ENCODE data around the gene ZBP1. TPM values are rescaled to one million over a fixed set of nuclear protein-coding genes. Genes with fewer than 3 reads are reported as not detected.
"Not testable (repeated sequence)": the region's sequence is repeated elsewhere in the genome, so short reads cannot be mapped to it uniquely, and the experiment has no call there.

The ZBP1 gene
- polyA plus RNA-seq, 1 of the 3 experiments (the other 2 are of a cell fraction), result not detected

- H3K4me1 ChIP-seq (ENCODE audit: control insufficient read depth in 1 of 2, insufficient read depth in 2 of 2, low read depth in 1 of 2, low read length in 1 of 2), result peaks cover 0 to 9% of the 10 kb centered on the region in 2 experiments; a peak in 1 of 4 replicates
- H3K9ac ChIP-seq, result no peak overlapping the region
- CTCF ChIA-PET, result interaction anchor here (1.2 to 4.5 kb wide), 4 partner anchors 16 to 580 kb away, joined by 3 to 20 read pairs (median 5); no protein-coding TSS in a partner anchor
- H4K20me1 ChIP-seq (ENCODE audit: insufficient read depth), result no peaks in the 10 kb centered on the region
- POLR2A ChIA-PET, result no interaction called here
- no peak overlapping the region for H3K27ac ChIP-seq (ENCODE audit: low read depth in 2 of 2, low read length in 1 of 2)
- no peaks in the 10 kb centered on the region for H3K36me3 ChIP-seq (replicated peaks in 1 of 2; ENCODE audit: control insufficient read depth in 1 of 2, insufficient read depth in 2 of 2, low read length in 1 of 2)
- H3K9me2 ChIP-seq, result no peaks in the 10 kb centered on the region
- no peaks in the 10 kb centered on the region for H3K9me3 ChIP-seq
- DNase-seq, result no peak
- no peaks in the 10 kb centered on the region for H3K27me3 ChIP-seq (ENCODE audit: insufficient read depth)
- H3K4me2 ChIP-seq, result no peak overlapping the region
- no peak overlapping the region for H3K4me3 ChIP-seq (ENCODE audit: low read depth in 2 of 2, low read length in 1 of 2)
- no peak for TF ChIP-seq MAX (IDR thresholded peaks at IDR 0.05; ENCODE audit: low read depth)
- TF ChIP-seq USF1 (IDR thresholded peaks at IDR 0.05; ENCODE audit: borderline replicate concordance, low read depth), result peak; percentile 19; the same call in 1 of the 2 replicates
- no peak overlapping the region for H2AFZ ChIP-seq (ENCODE audit: low read depth)
- 54% methylated on average over 4 of the region's 4 CpGs for WGBS (ENCODE audit: low lambda C conversion rate)
- no peaks in the 10 kb centered on the region for H3F3A ChIP-seq (replicated peaks; ENCODE audit: insufficient read depth)
- H3K79me2 ChIP-seq (ENCODE audit: insufficient read depth), result no peaks in the 10 kb centered on the region
These were observed 9.8 kb upstream of the ZBP1 start for GRCh38 chr20:57630061-57630460.

DNA sequence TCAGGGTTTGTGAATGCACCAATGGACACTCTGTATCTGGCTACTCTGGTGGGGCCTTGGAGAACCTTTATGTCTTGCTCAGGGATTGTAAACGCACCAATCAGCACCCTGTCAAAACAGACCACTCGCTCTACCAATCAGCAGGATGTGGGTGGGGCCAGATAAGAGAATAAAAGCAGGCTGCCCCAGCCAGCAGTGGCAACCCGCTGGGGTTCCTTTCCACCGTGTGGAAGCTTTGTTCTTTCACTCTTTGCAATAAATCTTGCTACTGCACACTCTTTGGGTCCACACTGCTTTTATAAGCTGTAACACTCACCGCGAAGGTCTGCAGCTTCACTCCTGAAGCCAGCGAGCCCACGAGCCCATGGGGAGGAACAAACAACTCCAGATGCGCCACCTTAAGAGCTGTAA, 9.3 kb upstream of the ZBP1 start:
- H3F3A ChIP-seq (replicated peaks; ENCODE audit: insufficient read depth); H3K4me2 ChIP-seq; H3K4me3 ChIP-seq (ENCODE audit: low read depth in 2 of 2, low read length in 1 of 2); H3K27ac ChIP-seq (ENCODE audit: low read depth in 2 of 2, low read length in 1 of 2); H3K9me3 ChIP-seq; H4K20me1 ChIP-seq (ENCODE audit: insufficient read depth); POLR2A ChIA-PET; DNase-seq; H3K4me1 ChIP-seq (ENCODE audit: control insufficient read depth in 1 of 2, insufficient read depth in 2 of 2, low read depth in 1 of 2, low read length in 1 of 2); H3K36me3 ChIP-seq (replicated peaks in 1 of 2; ENCODE audit: control insufficient read depth in 1 of 2, insufficient read depth in 2 of 2, low read length in 1 of 2); H3K9me2 ChIP-seq; H3K9ac ChIP-seq; H3K27me3 ChIP-seq (ENCODE audit: insufficient read depth); H2AFZ ChIP-seq (ENCODE audit: low read depth); H3K79me2 ChIP-seq (ENCODE audit: insufficient read depth): not testable (repeated sequence)
- WGBS (ENCODE audit: low lambda C conversion rate), result 86% methylated on average over 9 of the region's 9 CpGs
- CTCF ChIA-PET, result interaction anchor here (1.2 to 4.5 kb wide), 4 partner anchors 15 to 580 kb away, joined by 3 to 20 read pairs (median 5); no protein-coding TSS in a partner anchor

DNA sequence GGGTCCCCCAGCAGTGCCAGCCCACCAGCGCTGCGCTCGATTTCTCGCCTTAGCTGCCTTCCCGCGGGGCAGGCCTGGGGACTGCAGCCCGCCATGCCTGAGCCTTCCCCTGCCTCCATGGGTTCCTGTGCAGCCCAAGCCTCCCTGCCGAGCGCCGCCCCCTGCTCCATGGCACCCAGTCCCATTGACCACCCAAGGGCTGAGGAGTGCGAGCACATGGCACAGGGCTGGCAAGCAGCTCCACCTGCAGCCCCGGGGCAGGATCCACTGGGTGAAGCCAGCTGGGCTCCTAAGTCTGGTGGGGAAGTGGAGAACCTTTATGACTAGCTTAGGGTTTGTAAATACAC, 8.7 kb upstream of the ZBP1 start:
- no CpG with 5 or more reads among the region's 12 CpGs for WGBS (ENCODE audit: low lambda C conversion rate)
- H3K27ac ChIP-seq (ENCODE audit: low read depth in 2 of 2, low read length in 1 of 2); H3K79me2 ChIP-seq (ENCODE audit: insufficient read depth); H3K9ac ChIP-seq; H3K27me3 ChIP-seq (ENCODE audit: insufficient read depth); DNase-seq; H2AFZ ChIP-seq (ENCODE audit: low read depth); H3K36me3 ChIP-seq (replicated peaks in 1 of 2; ENCODE audit: control insufficient read depth in 1 of 2, insufficient read depth in 2 of 2, low read length in 1 of 2); H3K9me3 ChIP-seq; H3F3A ChIP-seq (replicated peaks; ENCODE audit: insufficient read depth); POLR2A ChIA-PET; H4K20me1 ChIP-seq (ENCODE audit: insufficient read depth); H3K9me2 ChIP-seq; H3K4me1 ChIP-seq (ENCODE audit: control insufficient read depth in 1 of 2, insufficient read depth in 2 of 2, low read depth in 1 of 2, low read length in 1 of 2); H3K4me3 ChIP-seq (ENCODE audit: low read depth in 2 of 2, low read length in 1 of 2); H3K4me2 ChIP-seq: not testable (repeated sequence)
- CTCF ChIA-PET, result interaction anchor here (0.9 to 4.5 kb wide), 4 partner anchors 9 to 581 kb away, joined by 3 to 20 read pairs (median 5); no protein-coding TSS in a partner anchor
